Esophagus squamous epithelium (tissue), 4 donors: ENCODE measurements around the gene RAI14.

Experiments
- POLR2A ChIP-seq, 4 donors: fragments of 450-650 bp; IDR thresholded peaks; one replicate each; pipeline ENCODE4 v1.6.1; 2017; ENCODE audit warnings: antibody characterized with exemption in 4 of 4, mild to moderate bottlenecking in 4 of 4, moderate library complexity in 3 of 4
- TF ChIP-seq, protein P1 (sequence below), 6 experiments: fragments of 450-650 bp in 4 of 6; fragments of 200-600 bp in 2 of 6; sonication (generic) in 2 of 6; IDR thresholded peaks; one replicate each; pipeline ENCODE4 v1.5.1; 2016 to 2019; ENCODE audit warnings: antibody characterized with exemption in 6 of 6, mild to moderate bottlenecking in 4 of 6, moderate library complexity in 4 of 6

DNA sequence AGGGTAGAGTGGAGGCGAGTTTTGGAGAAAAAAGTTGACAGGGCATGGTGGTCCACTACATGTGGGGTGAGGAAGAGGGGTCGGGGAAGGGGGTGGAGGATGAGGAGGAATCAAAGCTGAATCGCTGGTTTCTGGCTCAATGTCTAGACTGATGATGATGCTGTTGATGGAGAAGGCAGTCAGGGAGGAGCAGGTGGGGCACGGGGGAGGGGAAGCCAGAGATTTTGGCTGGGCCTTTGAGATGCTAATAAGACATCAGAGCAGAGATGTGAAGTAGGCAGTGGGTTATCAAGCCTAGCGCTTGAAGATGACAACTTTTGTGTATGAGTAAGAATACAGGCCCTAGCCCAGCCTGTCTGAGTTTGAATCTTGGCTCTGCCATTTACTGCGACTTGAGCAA lies 150.4 kb downstream of the RAI14 start:
- TF ChIP-seq, protein P1, sequence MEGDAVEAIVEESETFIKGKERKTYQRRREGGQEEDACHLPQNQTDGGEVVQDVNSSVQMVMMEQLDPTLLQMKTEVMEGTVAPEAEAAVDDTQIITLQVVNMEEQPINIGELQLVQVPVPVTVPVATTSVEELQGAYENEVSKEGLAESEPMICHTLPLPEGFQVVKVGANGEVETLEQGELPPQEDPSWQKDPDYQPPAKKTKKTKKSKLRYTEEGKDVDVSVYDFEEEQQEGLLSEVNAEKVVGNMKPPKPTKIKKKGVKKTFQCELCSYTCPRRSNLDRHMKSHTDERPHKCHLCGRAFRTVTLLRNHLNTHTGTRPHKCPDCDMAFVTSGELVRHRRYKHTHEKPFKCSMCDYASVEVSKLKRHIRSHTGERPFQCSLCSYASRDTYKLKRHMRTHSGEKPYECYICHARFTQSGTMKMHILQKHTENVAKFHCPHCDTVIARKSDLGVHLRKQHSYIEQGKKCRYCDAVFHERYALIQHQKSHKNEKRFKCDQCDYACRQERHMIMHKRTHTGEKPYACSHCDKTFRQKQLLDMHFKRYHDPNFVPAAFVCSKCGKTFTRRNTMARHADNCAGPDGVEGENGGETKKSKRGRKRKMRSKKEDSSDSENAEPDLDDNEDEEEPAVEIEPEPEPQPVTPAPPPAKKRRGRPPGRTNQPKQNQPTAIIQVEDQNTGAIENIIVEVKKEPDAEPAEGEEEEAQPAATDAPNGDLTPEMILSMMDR (IDR thresholded peaks at IDR 0.05) = no peak
- no peak for TF ChIP-seq POLR2A (IDR thresholded peaks at IDR 0.05)
